DMS114 treated with DMSO at 0.1 percent for 48 hours (cell line): ENCODE measurements around the gene RIN3.

Source experiments
- DNase-seq: peaks from one replicate; lab custom pipeline; 2025; ENCODE audit not compliant: unreplicated experiment; lab: John Stamatoyannopoulos, UW

RIN3 gene

GRCh38 chr14:92573761-92574498, 60.3 kb downstream of the RIN3 start:
- DNase-seq = no peak

GRCh38 chr14:92575061-92575747, 61.6 kb downstream of the RIN3 start:
- no peak for DNase-seq

GRCh38 chr14:92575748-92576303, 62.2 kb downstream of the RIN3 start:
- no peak for DNase-seq

DNA sequence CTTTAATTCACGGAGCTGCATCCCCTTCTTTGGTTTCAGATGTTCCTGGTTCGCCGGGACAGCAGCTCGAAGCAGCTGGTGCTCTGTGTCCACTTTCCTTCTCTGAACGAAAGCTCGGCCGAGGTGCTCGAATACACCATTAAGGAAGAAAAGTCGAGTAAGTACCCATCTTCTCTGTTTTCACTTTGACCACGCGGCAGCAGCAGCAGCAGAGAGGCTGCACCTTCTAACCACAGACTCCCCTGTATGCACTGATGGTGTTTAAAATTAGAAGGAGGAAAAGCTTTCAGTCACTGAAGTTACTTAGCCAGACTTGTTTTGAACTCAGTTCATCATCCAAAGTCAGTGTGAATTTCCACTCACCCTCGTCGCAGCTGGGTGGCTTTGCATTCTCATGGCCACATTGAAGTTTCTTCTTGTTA, 63.8 kb downstream of the RIN3 start:
- no peak for DNase-seq

- DNase-seq = no peak
Observed at GRCh38 chr14:92578511-92578910, 64.9 kb downstream of the RIN3 start.

GRCh38 chr14:92579244-92579936, 65.8 kb downstream of the RIN3 start:
- DNase-seq = no peak

DNA sequence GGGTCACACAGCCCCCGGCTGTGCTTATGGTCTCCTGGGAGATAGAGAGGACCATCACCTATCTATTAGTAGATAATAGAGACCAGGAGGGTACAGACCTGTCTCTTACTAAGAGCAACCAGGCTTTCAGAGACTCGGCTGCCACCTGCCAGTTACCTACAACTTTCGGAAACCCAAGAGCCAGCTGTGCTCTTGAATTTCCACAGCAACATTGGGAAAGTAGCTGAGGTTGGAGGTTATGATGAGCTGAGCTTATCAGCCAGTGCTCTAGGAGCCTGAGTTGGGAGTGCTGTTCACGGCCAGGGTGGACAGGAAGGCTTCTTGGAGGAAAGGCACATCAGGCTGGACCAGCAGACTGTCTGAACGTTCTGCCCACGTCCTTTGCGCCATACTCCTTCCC, 67.6 kb downstream of the RIN3 start:
- no peak for DNase-seq

- DNase-seq = no peak
Observed at GRCh38 chr14:92581966-92582566, 68.5 kb downstream of the RIN3 start.

GRCh38 chr14:92582706-92583452, 69.3 kb downstream of the RIN3 start:
- no peak for DNase-seq

DNA sequence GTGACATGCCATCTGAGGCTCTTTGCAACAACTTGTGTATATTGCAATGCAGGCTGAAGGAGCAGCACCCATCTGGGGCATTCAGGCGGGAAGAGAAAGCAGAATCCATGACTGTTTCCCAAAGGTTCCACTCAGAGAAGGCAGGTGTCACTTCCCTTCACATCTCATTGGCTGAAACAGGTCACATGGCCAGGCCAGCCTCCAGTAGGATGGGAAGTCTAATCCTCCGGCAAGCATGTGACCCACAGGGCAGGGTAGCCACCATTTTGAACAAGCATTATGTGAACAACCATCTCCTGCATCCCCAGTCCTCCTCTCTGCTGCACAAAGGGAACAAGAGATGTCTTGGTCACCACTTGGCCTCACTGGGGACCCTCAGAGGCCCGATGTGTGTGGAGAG, 70.6 kb downstream of the RIN3 start:
- no peak for DNase-seq

DNA sequence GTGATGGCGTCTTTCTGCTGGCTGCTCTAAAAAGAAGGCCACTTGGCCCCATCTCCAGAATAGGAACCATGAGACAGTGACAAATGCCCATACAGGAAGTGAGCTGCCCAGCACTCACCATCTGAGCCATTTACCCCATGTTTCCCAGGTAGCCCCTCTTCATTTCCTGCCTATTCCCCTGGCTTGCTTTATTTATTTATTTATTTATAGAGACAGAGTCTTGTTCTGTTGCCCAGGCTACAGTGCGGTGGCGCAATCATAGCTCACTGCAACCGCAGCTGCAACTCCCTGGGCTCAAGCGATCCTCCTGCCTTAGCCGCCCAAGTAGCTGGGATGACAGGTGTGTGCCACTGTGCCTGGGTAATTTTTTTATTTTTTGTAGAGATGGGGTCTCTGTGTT, 71.2 kb downstream of the RIN3 start:
- no peak for DNase-seq

GRCh38 chr14:92585981-92586937, 72.7 kb downstream of the RIN3 start:
- DNase-seq = no peak

DNA sequence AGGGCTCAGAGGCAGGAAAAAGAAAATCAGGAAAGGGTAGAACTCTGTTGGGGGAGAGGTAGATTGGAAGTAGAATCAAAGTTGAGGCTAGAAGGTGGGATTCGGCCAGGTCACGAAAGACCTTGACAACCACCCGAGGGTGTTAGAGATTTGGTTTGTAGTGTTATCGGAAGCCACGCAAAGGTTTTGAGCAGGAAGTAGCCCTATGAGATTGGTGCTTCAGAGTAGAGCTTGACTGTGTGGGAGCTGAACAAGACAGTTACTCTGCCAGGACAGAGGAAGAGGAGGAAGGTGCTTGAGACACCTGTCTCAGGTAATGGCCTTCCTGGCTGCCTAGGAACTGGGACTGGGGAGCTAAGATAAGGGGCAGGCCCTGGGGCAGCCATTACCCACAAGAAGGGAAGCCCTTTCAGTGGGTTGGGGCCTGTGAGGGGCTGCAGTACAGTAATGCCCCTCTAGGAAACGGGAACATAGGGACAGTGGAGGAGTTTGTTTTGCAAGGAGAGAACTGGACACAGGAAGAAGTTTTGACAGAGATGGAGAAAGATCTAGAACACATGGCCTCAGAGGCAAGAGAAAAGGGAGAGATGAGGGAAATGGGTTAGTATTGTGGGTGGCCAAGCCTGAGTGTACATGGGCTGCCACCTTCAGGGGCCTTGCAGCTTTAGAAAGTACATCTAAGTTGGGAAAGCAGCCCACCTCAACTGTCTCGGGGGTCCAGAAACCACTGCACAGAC, 73.5 kb downstream of the RIN3 start:
- DNase-seq = no peak

DNA sequence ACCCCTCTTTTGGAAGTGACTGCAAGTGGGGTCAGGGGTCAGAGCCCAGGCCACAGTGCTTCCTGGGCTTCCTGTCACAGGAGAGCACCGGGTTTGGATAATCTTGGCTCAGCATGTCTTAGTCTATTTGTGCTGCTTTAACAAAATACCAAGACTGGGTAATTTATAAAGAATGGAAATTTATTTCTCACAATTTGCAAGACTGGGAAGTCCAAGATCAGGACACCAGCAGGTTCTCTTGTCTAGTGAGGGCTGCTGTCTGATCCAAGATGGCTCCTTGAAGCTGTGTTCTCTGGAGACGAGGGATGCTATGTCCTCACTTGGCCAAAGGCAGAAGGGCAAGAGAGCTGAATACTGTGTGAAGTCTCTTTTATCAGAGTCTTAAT, 74.1 kb downstream of the RIN3 start:
- no peak for DNase-seq

GRCh38 chr14:92589213-92589852, 75.8 kb downstream of the RIN3 start:
- no peak for DNase-seq

GRCh38 chr14:92590176-92590575, 76.6 kb downstream of the RIN3 start:
- DNase-seq = no peak

GRCh38 chr14:92590941-92591340, 77.4 kb downstream of the RIN3 start:
- DNase-seq = no peak

DNA sequence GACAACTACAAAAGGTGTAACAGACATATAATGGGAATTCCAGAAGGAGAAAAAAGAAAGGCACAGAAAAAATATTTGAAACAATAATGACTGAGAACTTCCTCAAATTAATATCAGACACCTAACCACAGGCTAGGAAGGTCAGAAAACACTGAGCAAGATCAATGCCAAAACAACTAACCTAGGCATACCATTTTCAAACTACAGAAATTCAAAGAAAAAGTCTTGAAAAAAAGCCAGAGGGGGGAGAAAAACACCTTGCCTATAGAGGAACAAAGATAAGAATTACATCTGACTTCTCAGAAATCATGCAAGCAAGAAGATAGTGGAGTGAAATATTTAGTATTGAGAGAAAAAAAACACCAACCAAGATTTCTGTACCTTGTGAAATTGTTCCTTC, 77.8 kb downstream of the RIN3 start:
- DNase-seq = no peak
